GM12892 (cell line): ENCODE measurements around the gene RHBDL3.
"Not testable (repeated sequence)": the region's sequence is repeated elsewhere in the genome, so short reads cannot be mapped to it uniquely, and the experiment has no call there.

ENCODE experiments used
- POLR2A ChIP-seq: IDR thresholded peaks from 2 replicates; pipeline ENCODE4 v1.6.1; 2011; ENCODE audit warnings: low read depth, low read length, control low read depth
- POLR2AphosphoS5 ChIP-seq: IDR thresholded peaks from 2 replicates; pipeline ENCODE4 v1.6.1; 2011; ENCODE audit warnings: low read depth, low read length, control low read depth
- TAF1 ChIP-seq: IDR thresholded peaks from 2 replicates; pipeline ENCODE4 v1.6.1; 2011; ENCODE audit warnings: low read depth, mild to moderate bottlenecking, control low read depth, low read length, borderline replicate concordance

- not testable (repeated sequence) for TF ChIP-seq POLR2A, POLR2AphosphoS5, TAF1
Observed at GRCh38 chr17:32352734-32353133, 87.1 kb downstream of the RHBDL3 start.
